ENCODE data around the gene NIN.

- TF ChIP-seq CTCF (IDR thresholded peaks at IDR 0.05) (no peak), POLR2A (IDR thresholded peaks at IDR 0.05) (no peak)
Measured at GRCh38 chr14:50679674-50680073, 151.3 kb downstream of the NIN start.
